SK-N-MC (cell line): ENCODE measurements around the gene RCAN2.

ENCODE experiments used
- DNase-seq: peaks from one replicate; pipeline ENCODE4 v3.0.0-alpha.2; 2011; ENCODE audit warnings: low read depth, low spot score
- H3K27ac ChIP-seq: fragments of 200-600 bp; sonication (generic); 2 replicates; pipeline ENCODE4 v1.5.1; 2016; ENCODE audit warnings: mixed run types
- H3K36me3 ChIP-seq: fragments of 200-600 bp; sonication (generic); 2 replicates; pipeline ENCODE4 v1.6.1; 2017; ENCODE audit warnings: antibody characterized with exemption, low read length, mixed read lengths; ENCODE audit not compliant: insufficient read depth
- H3K4me3 ChIP-seq: fragments of 200-600 bp; sonication (generic); 2 replicates; pipeline ENCODE4 v1.5.1; 2016
- H3K9ac ChIP-seq: fragments of 200-600 bp; sonication (generic); 2 replicates; pipeline ENCODE4 v1.8.0; 2017; ENCODE audit warnings: mixed run types, mixed read lengths; ENCODE audit not compliant: insufficient read length
- H3K9me3 ChIP-seq: fragments of 200-600 bp; sonication (generic); 2 replicates; pipeline ENCODE4 v1.6.1; 2017; ENCODE audit warnings: low read depth, mild to moderate bottlenecking, antibody characterized with exemption, low read length, moderate library complexity, mixed read lengths
- EZH2 ChIP-seq: fragments of 200-600 bp; sonication (generic); IDR thresholded peaks from one replicate; pipeline ENCODE4 v1.6.1; 2017; ENCODE audit warnings: antibody characterized with exemption
- FOXP2 ChIP-seq: optimal IDR thresholded peaks from 2 replicates; pipeline ENCODE3; 2011; ENCODE audit warnings: mild to moderate bottlenecking, moderate library complexity; ENCODE audit not compliant: insufficient read depth; ENCODE audit errors: extremely low read length, control extremely low read depth
- POLR2AphosphoS5 ChIP-seq: IDR thresholded peaks from 2 replicates; pipeline ENCODE4 v1.6.1; 2012; ENCODE audit warnings: mild to moderate bottlenecking, low read depth, low read length, borderline replicate concordance

RCAN2 gene

GRCh38 chr6:46331461-46331860 is 159.8 kb downstream of the RCAN2 start:
- no peak for DNase-seq
- TF ChIP-seq EZH2 (no peak), FOXP2 (no peak)
- Histone ChIP-seq H3K27ac (no peak overlapping the region), H3K36me3 (no peaks in the 10 kb centered on the region), H3K9ac (no peak overlapping the region), H3K9me3 (no peaks in the 10 kb centered on the region), H3K4me3 (no peak overlapping the region)

- Histone ChIP-seq H3K4me3 (no peak overlapping the region), H3K27ac (no peak overlapping the region), H3K9me3 (no peaks in the 10 kb centered on the region), H3K9ac (no peak overlapping the region), H3K36me3 (no peaks in the 10 kb centered on the region)
- no peak for TF ChIP-seq POLR2AphosphoS5
- DNase-seq, result no peak
Measured at GRCh38 chr6:46329568-46329967, 161.7 kb downstream of the RCAN2 start.

GRCh38 chr6:46327779-46328178 is 163.5 kb downstream of the RCAN2 start:
- Histone ChIP-seq H3K27ac (no peak overlapping the region), H3K4me3 (no peak overlapping the region), H3K9ac (no peak overlapping the region), H3K36me3 (no peaks in the 10 kb centered on the region), H3K9me3 (no peaks in the 10 kb centered on the region)
- TF ChIP-seq POLR2AphosphoS5 (no peak), FOXP2 (no peak), EZH2 (no peak)
- no peak for DNase-seq

GRCh38 chr6:46325561-46326530 is 165.4 kb downstream of the RCAN2 start:
- TF ChIP-seq POLR2AphosphoS5 (no peak), EZH2 (no peak), FOXP2 (no peak)
- Histone ChIP-seq H3K9me3 (no peaks in the 10 kb centered on the region), H3K9ac (no peak overlapping the region), H3K36me3 (no peaks in the 10 kb centered on the region), H3K27ac (no peak overlapping the region), H3K4me3 (no peak overlapping the region)
- no peak for DNase-seq

- no peak for TF ChIP-seq FOXP2
- no peak for TF ChIP-seq POLR2AphosphoS5
- no peak for TF ChIP-seq EZH2
- no peak overlapping the region for H3K4me3 ChIP-seq
- no peaks in the 10 kb centered on the region for H3K9me3 ChIP-seq
- H3K36me3 ChIP-seq, result no peaks in the 10 kb centered on the region
- no peak for DNase-seq
- H3K27ac ChIP-seq, result no peak overlapping the region
- H3K9ac ChIP-seq, result no peak overlapping the region
Measured at GRCh38 chr6:46324706-46325105, 166.5 kb downstream of the RCAN2 start.

GRCh38 chr6:46323966-46324622 is 167.2 kb downstream of the RCAN2 start:
- TF ChIP-seq POLR2AphosphoS5, result no peak
- no peak for TF ChIP-seq EZH2
- no peak for TF ChIP-seq FOXP2
- Histone ChIP-seq H3K9ac (no peak overlapping the region), H3K9me3 (no peaks in the 10 kb centered on the region), H3K27ac (no peak overlapping the region), H3K36me3 (no peaks in the 10 kb centered on the region), H3K4me3 (no peak overlapping the region)
- DNase-seq, result no peak

GRCh38 chr6:46323312-46323965 is 167.8 kb downstream of the RCAN2 start:
- Histone ChIP-seq H3K27ac (no peak overlapping the region), H3K9ac (no peak overlapping the region)
- DNase-seq, result no peak

GRCh38 chr6:46320505-46320904 is 170.7 kb downstream of the RCAN2 start:
- no peak for DNase-seq
- Histone ChIP-seq H3K36me3 (no peaks in the 10 kb centered on the region), H3K4me3 (no peak overlapping the region), H3K9ac (no peak overlapping the region), H3K27ac (no peak overlapping the region), H3K9me3 (no peaks in the 10 kb centered on the region)
- TF ChIP-seq FOXP2 (no peak), POLR2AphosphoS5 (no peak), EZH2 (no peak)

More at GRCh38 chr6:46323312-46323965, 167.8 kb downstream of the RCAN2 start:
- no peaks in the 10 kb centered on the region for H3K9me3 ChIP-seq
- no peak for TF ChIP-seq FOXP2
- TF ChIP-seq POLR2AphosphoS5, result no peak
- TF ChIP-seq EZH2, result no peak
- no peaks in the 10 kb centered on the region for H3K36me3 ChIP-seq
- H3K4me3 ChIP-seq, result no peak overlapping the region
